Naive B cell (primary cell): Measurements from ENCODE around the gene EIPR1. TPM values are rescaled to one million over a fixed set of nuclear protein-coding genes. Genes with fewer than 3 reads are reported as not detected.
A peak's percentile ranks its signal among the peaks of the same experiment; 100 is the strongest.
"Not testable (repeated sequence)": the region's sequence is repeated elsewhere in the genome, so short reads cannot be mapped to it uniquely, and the experiment has no call there.

Experiments
- ATAC-seq, 2 donors: fragments of 150-1000 bp; cut with Tn5 transposase; 2 replicates each; pipeline ENCODE4 v1.10.0; 2021; ENCODE audit warnings: low read depth in 2 of 2, mild to moderate bottlenecking in 2 of 2, moderate library complexity in 2 of 2
- DNase-seq: peaks from one replicate; pipeline ENCODE4 v3.0.0; 2022
- H3K27ac Mint-ChIP-seq, 6 donors: one replicate each; pipeline ENCODE4 v1.8.0; 2020 to 2022; ENCODE audit warnings: mild to moderate bottlenecking in 6 of 6, mixed read lengths in 6 of 6, moderate library complexity in 5 of 6, inconsistent platforms in 2 of 6
- H3K27me3 Mint-ChIP-seq, 3 donors: one replicate each; pipeline ENCODE4 v1.8.0; 2021 to 2022; ENCODE audit warnings: mixed read lengths in 3 of 3, mild to moderate bottlenecking in 1 of 3
- H3K36me3 Mint-ChIP-seq, 2 donors: one replicate each; pipeline ENCODE4 v1.8.0; 2020 to 2022; ENCODE audit warnings: mixed read lengths in 2 of 2, inconsistent platforms in 1 of 2, mild to moderate bottlenecking in 1 of 2
- H3K4me1 Mint-ChIP-seq, 3 donors: one replicate each; pipeline ENCODE4 v1.8.0; 2020 to 2022; ENCODE audit warnings: mixed read lengths in 3 of 3, inconsistent platforms in 1 of 3, mild to moderate bottlenecking in 1 of 3, moderate library complexity in 1 of 3
- H3K4me3 Mint-ChIP-seq, 8 donors: one replicate each; pipeline ENCODE4 v1.8.0; 2020 to 2022; ENCODE audit warnings: mild to moderate bottlenecking in 8 of 8, mixed read lengths in 8 of 8, moderate library complexity in 8 of 8, inconsistent platforms in 2 of 8
- H3K9me3 Mint-ChIP-seq, 7 donors: one replicate each; pipeline ENCODE4 v1.8.0; 2020 to 2022; ENCODE audit warnings: mixed read lengths in 7 of 7, mild to moderate bottlenecking in 5 of 7, inconsistent platforms in 2 of 7, moderate library complexity in 1 of 7
- polyA plus RNA-seq, 6 donors: library from polyadenylated mRNA; unstranded; fragments of 300-500 nt; fragmentation: Illumina TruSeq; gene quantifications; one replicate each; pipeline ENCODE4 v1.2.3, GENCODE V29; 2021; ENCODE audit warnings: low read depth in 6 of 6

Gene EIPR1
- polyA plus RNA-seq, 6 donors from 2014 or later, result 35.7 to 53.9 (median 40.9) TPM

GRCh38 chr2:3200420-3200939, 177.1 kb downstream of the EIPR1 start:
- peak overlapping the region in 1 of 8 donors; percentile 35 for H3K4me3 Mint-ChIP-seq
- H3K36me3 Mint-ChIP-seq, result peaks cover 5 to 15% of the 10 kb centered on the region in 2 donors
- peaks cover 0 to 3% (median 0%) of the 10 kb centered on the region in 7 donors for H3K9me3 Mint-ChIP-seq
- no peak for DNase-seq
- no peaks in the 10 kb centered on the region for H3K27me3 Mint-ChIP-seq
- ATAC-seq, result no peak
- no peak overlapping the region for H3K27ac Mint-ChIP-seq
- H3K4me1 Mint-ChIP-seq, result peaks cover 0 to 7% (median 4%) of the 10 kb centered on the region in 3 donors

DNA sequence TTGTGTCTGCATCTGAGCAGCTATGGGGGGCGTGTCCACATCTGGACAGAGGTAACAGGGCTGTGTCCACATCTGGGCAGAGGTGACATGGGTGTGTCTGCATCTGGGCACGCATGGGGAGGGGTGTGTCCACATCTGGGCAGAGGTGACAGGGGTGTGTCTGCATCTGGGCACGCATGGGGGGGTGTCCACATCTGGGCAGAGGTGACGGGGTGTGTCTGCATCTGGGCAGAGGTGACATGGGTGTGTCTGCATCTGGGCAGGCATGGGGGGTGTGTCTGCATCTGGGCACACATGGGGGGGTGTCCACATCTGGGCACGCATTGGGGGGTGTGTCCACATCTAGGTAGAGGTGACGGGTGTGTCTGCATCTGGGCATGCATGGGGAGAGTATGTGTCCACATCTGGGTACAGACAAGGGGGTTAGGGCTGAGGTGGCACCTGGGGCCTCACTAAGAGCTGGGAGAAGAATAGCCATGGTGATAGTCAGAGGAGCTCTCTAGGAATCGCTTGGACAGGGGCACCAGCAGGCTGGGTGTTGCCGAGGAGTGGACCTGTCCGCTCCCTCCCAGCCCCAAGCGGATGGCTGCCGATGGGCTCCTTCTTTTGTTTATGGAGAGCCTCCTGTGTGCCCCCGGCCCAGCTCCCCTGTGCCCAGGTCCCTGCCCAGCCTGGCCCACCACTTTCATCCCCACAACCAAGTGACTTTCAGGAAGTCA, 177.8 kb downstream of the EIPR1 start:
- Mint-ChIP-seq H3K27me3 (no peaks in the 10 kb centered on the region), H3K4me3 (peak overlapping the region in 1 of 8 donors; percentile 35), H3K36me3 (peaks cover 5 to 22% of the 10 kb centered on the region in 2 donors), H3K4me1 (peaks cover 0 to 7% (median 4%) of the 10 kb centered on the region in 3 donors), H3K27ac (peak overlapping the region in 2 of 6 donors; percentile 7 to 42), H3K9me3 (peaks cover 0 to 3% (median 0%) of the 10 kb centered on the region in 7 donors)
- ATAC-seq (no peak), DNase-seq (no peak)

- not testable (repeated sequence) for H3K9me3 Mint-ChIP-seq, H3K4me1 Mint-ChIP-seq, ATAC-seq, DNase-seq, H3K27me3 Mint-ChIP-seq, H3K4me3 Mint-ChIP-seq, H3K27ac Mint-ChIP-seq
- peaks cover 5 to 32% of the 10 kb centered on the region in 2 donors for H3K36me3 Mint-ChIP-seq
These were observed 178.9 kb downstream of the EIPR1 start for GRCh38 chr2:3198671-3199192.

- Mint-ChIP-seq H3K4me3 (no peak overlapping the region), H3K4me1 (peaks cover 0 to 7% (median 4%) of the 10 kb centered on the region in 3 donors), H3K36me3 (peaks cover 2 to 33% of the 10 kb centered on the region in 2 donors), H3K9me3 (peaks cover 0 to 3% (median 0%) of the 10 kb centered on the region in 7 donors), H3K27me3 (no peaks in the 10 kb centered on the region), H3K27ac (no peak overlapping the region)
- no peak for DNase-seq
- no peak for ATAC-seq
These were observed 179.5 kb downstream of the EIPR1 start for GRCh38 chr2:3198119-3198518.

- Mint-ChIP-seq H3K4me3 (no peak overlapping the region), H3K36me3 (peaks cover 0 to 29% of the 10 kb centered on the region in 2 donors), H3K9me3 (peaks cover 0 to 3% (median 0%) of the 10 kb centered on the region in 7 donors), H3K27ac (no peak overlapping the region), H3K4me1 (peaks cover 0 to 7% (median 4%) of the 10 kb centered on the region in 3 donors), H3K27me3 (no peaks in the 10 kb centered on the region)
- DNase-seq (no peak), ATAC-seq (no peak)
These were observed 180.3 kb downstream of the EIPR1 start for GRCh38 chr2:3197308-3197707.

DNA sequence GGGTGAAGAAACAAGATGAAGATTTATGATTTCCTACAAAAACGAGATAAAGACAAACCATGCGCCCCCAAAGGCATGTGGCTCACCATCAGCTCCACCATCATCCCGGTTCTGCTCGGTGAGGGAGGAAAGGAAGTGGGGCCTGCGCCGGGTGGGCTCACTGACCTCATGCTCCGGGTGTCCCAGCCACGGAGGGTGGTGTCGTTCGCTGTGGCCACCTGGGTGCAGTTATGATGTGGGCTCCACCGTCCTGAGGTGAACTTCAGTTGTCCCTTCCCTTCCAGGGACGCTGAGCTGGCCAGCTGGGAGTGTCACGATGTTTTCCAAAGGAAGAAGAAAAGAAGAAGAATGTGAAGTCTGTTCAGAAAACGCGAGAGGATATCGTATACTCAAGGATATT, 180.9 kb downstream of the EIPR1 start:
- no peak for DNase-seq
- Mint-ChIP-seq H3K4me3 (no peak overlapping the region), H3K27me3 (no peaks in the 10 kb centered on the region), H3K4me1 (peaks cover 0 to 7% (median 4%) of the 10 kb centered on the region in 3 donors), H3K27ac (peak overlapping the region in 1 of 6 donors; percentile 32), H3K36me3 (peaks cover 3 to 29% of the 10 kb centered on the region in 2 donors), H3K9me3 (peaks cover 0 to 3% (median 0%) of the 10 kb centered on the region in 7 donors)
- ATAC-seq, result no peak

GRCh38 chr2:3195641-3196476, 181.8 kb downstream of the EIPR1 start:
- DNase-seq (no peak), ATAC-seq (no peak)
- peaks cover 6 to 29% of the 10 kb centered on the region in 2 donors for H3K36me3 Mint-ChIP-seq
- H3K27me3 Mint-ChIP-seq, result no peaks in the 10 kb centered on the region
- peaks cover 0 to 7% (median 0%) of the 10 kb centered on the region in 3 donors for H3K4me1 Mint-ChIP-seq
- no peak overlapping the region for H3K4me3 Mint-ChIP-seq
- peak overlapping the region in 2 of 6 donors; percentile 21 to 28 for H3K27ac Mint-ChIP-seq
- peaks cover 0 to 3% (median 0%) of the 10 kb centered on the region in 7 donors for H3K9me3 Mint-ChIP-seq

DNA sequence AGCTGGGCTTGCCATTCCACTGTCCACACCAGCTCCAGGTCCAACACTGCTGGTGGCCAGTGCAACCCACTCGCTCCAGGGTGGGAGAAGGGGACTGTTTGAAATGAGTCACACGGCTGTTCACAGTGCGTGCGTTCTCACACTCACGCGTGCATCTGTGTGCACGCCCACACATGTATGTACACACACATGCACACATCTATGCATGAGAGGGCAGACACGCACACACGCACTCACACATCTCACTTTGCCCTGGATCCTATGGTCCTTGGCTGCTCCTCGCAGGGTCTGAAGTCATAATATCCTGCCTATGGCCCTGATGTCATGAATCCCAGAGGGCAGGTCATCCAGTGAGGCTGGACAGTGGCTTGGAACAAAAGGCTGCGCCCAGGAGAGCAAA, 182.8 kb downstream of the EIPR1 start:
- peaks cover 6 to 29% of the 10 kb centered on the region in 2 donors for H3K36me3 Mint-ChIP-seq
- no peaks in the 10 kb centered on the region for H3K27me3 Mint-ChIP-seq
- H3K4me3 Mint-ChIP-seq, result no peak overlapping the region
- H3K9me3 Mint-ChIP-seq, result peaks cover 0 to 3% (median 0%) of the 10 kb centered on the region in 7 donors
- H3K4me1 Mint-ChIP-seq, result peaks cover 0 to 7% (median 0%) of the 10 kb centered on the region in 3 donors
- DNase-seq (no peak), ATAC-seq (no peak)
- H3K27ac Mint-ChIP-seq, result no peak overlapping the region

GRCh38 chr2:3193443-3194330, 183.9 kb downstream of the EIPR1 start:
- no peak for DNase-seq
- Mint-ChIP-seq H3K27ac (no peak overlapping the region), H3K36me3 (peaks cover 6 to 29% of the 10 kb centered on the region in 2 donors)

GRCh38 chr2:3192920-3193319, 184.7 kb downstream of the EIPR1 start:
- H3K4me1 Mint-ChIP-seq, result no peaks in the 10 kb centered on the region
- no peak overlapping the region for H3K27ac Mint-ChIP-seq
- H3K36me3 Mint-ChIP-seq, result peaks cover 6 to 29% of the 10 kb centered on the region in 2 donors
- no peak for ATAC-seq
- no peaks in the 10 kb centered on the region for H3K27me3 Mint-ChIP-seq
- H3K4me3 Mint-ChIP-seq, result no peak overlapping the region
- H3K9me3 Mint-ChIP-seq, result no peaks in the 10 kb centered on the region
- DNase-seq, result no peak

More at GRCh38 chr2:3193443-3194330, 183.9 kb downstream of the EIPR1 start:
- no peak overlapping the region for H3K4me3 Mint-ChIP-seq
- H3K27me3 Mint-ChIP-seq, result no peaks in the 10 kb centered on the region
- ATAC-seq, result no peak
- H3K4me1 Mint-ChIP-seq, result peaks cover 0 to 5% (median 0%) of the 10 kb centered on the region in 3 donors
- H3K9me3 Mint-ChIP-seq, result peaks cover 0 to 3% (median 0%) of the 10 kb centered on the region in 7 donors

- no peaks in the 10 kb centered on the region for H3K4me1 Mint-ChIP-seq
These were observed 185.3 kb downstream of the EIPR1 start for GRCh38 chr2:3192281-3192818.

GRCh38 chr2:3189961-3190360, 187.7 kb downstream of the EIPR1 start:
- Mint-ChIP-seq H3K4me3 (no peak overlapping the region), H3K27ac (peak overlapping the region in 1 of 6 donors; percentile 54), H3K4me1 (peaks cover 0 to 4% (median 3%) of the 10 kb centered on the region in 3 donors), H3K36me3 (peaks cover 6 to 30% of the 10 kb centered on the region in 2 donors), H3K27me3 (no peaks in the 10 kb centered on the region), H3K9me3 (no peaks in the 10 kb centered on the region)
- DNase-seq (no peak), ATAC-seq (no peak)

More at GRCh38 chr2:3192281-3192818, 185.3 kb downstream of the EIPR1 start:
- Mint-ChIP-seq H3K9me3 (no peaks in the 10 kb centered on the region), H3K27ac (no peak overlapping the region), H3K36me3 (peaks cover 6 to 29% of the 10 kb centered on the region in 2 donors), H3K4me3 (no peak overlapping the region), H3K27me3 (no peaks in the 10 kb centered on the region)
- ATAC-seq (no peak), DNase-seq (no peak)
